AG09309 (cell line): Measurements from ENCODE around the gene SPEN.

Experiments
- DNase-seq: peaks from one replicate; pipeline ENCODE4 v3.0.0-alpha.2; 2010; ENCODE audit warnings: low read depth
- H3K4me3 ChIP-seq: 2 replicates; pipeline ENCODE4 v1.5.1; 2011; ENCODE audit warnings: mild to moderate bottlenecking, low read depth, low read length, moderate library complexity; ENCODE audit not compliant: control insufficient read depth
- CTCF ChIP-seq: IDR thresholded peaks from 2 replicates; pipeline ENCODE4 v1.5.1; 2011; ENCODE audit warnings: mild to moderate bottlenecking, low read depth, low read length, inconsistent platforms; ENCODE audit not compliant: insufficient read depth, control insufficient read depth; ENCODE audit errors: missing control alignments

Gene SPEN

GRCh38 chr1:15966081-15966955 lies 118.8 kb downstream of the SPEN start:
- H3K4me3 ChIP-seq = no peak overlapping the region; the same call in 1 of the 2 replicates
- no peak for TF ChIP-seq CTCF
- no peak for DNase-seq

- H3K4me3 ChIP-seq = no peak overlapping the region
- no peak for DNase-seq
- TF ChIP-seq CTCF = no peak
These were observed 119.4 kb downstream of the SPEN start for GRCh38 chr1:15966956-15967344.

DNA sequence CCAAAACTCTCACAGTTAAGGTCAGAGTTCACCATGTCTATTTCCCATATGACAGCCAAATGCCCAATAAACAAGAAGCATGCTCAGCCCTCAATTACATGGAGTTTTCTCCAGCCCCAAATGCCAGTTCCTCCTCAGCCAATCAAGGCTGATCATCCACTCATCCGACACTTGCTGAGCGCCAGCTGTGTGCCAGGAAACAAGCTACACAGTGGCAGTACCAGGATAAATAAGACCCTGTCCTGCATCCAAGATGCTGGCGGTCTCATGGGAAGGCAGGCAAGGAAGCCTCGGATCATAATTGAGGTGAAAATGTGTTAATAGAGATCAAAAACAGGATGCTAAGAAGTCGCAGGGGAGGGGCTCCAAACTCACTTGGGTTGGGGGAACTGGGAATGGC lies 120.7 kb downstream of the SPEN start:
- no peak overlapping the region for H3K4me3 ChIP-seq
- TF ChIP-seq CTCF = no peak
- no peak for DNase-seq

DNA sequence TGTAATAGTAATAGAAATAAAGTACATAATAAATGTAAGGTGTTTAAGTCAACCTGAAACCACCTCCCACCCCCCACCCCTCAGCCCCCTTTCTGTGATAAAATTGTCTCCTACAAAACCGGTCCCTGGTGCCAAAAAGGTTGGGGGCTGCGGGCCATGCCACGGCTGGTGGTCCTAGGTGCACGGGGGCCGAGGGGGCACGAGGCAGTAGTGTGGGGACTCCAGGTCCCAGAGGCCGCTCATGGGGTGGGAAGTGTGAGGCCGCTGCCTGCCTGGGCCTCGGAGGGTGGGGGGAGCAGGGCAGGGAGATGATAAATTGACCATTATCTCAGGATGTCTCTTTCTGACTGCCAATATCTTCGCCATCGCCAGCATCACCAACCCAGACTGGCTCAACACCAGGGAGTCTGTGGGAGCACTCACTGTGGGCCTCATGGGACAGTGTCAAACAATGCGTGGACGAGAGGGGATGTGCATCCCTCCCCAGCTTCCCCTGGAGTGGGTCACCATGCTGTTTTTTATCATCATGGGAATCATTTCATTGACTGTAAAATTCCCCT lies 121.9 kb downstream of the SPEN start:
- no peak for TF ChIP-seq CTCF
- DNase-seq = no peak

GRCh38 chr1:15970911-15971310 lies 123.4 kb downstream of the SPEN start:
- H3K4me3 ChIP-seq = no peak overlapping the region
- DNase-seq = no peak
- no peak for TF ChIP-seq CTCF

More for the DNA sequence above, 121.9 kb downstream of the SPEN start:
- H3K4me3 ChIP-seq = no peak overlapping the region

DNA sequence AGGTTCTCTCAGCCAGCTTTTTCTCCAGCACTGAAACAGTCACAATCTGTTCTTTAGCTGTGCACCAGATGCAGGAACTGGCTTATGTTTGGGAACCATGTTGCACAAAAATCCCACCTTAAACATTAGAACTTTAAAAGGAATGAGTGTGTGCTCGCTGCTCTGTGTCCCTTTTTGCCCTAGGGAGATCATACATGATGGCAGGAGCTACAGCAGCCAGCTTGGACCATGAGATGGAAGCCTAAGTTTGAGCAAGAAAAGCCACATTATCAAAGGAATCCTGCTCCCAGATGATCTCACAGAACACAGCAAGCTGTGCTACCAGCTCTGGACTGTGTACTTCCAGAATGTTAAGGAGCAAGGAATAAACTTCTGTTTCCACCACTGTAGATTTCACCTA lies 124.9 kb downstream of the SPEN start:
- DNase-seq = no peak
- no peak for TF ChIP-seq CTCF
- H3K4me3 ChIP-seq = no peak overlapping the region
